GM21529 (cell line): ENCODE data around the gene ABCD2.
"Not testable (repeated sequence)": the region's sequence is repeated elsewhere in the genome, so short reads cannot be mapped to it uniquely, and the experiment has no call there.

Source experiments
- ATAC-seq: cut with Tn5 transposase; IDR thresholded peaks from one replicate; pipeline ENCODE4 v1.9.1; 2021; ENCODE audit not compliant: unreplicated experiment

The ABCD2 gene

DNA sequence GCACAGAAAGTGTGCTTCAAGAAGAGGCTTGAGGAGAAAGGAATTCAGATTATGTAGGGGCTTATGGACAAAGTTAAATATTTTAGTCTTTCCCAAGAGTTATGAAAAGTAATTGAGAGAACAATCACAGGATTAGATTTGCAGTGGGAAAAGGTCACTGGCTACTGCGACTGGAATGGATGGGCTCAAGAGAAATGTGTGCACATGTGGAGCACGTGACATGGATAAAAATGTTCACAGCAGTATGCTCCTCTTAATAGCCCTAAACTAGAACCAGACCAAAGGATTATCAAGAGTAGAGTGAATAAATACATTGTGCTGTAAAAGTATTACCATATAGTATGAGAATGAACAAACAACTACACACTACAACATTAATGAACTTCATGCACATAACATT lies 78.1 kb downstream of the ABCD2 start:
- no peak for ATAC-seq

DNA sequence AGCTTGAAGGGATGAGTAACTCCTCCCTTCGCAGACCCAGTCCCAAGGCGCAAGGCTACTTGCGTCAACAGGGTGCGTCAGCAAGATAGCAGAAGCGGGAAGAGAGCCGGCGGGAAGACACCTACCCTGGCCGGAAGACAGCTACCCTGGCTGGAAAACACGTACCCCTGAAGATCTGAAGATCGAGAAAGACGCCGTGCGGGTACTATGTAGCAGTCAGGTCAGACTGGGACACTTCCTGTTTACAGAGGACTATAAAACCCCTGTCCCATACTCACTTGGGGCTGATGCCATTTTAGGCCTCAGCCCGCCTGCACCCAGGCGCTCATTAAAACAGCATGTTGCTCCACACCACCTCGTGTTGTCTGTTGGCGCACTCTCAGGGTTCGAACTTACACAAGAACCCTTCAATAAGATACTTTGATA lies 80.9 kb downstream of the ABCD2 start:
- no peak for ATAC-seq

DNA sequence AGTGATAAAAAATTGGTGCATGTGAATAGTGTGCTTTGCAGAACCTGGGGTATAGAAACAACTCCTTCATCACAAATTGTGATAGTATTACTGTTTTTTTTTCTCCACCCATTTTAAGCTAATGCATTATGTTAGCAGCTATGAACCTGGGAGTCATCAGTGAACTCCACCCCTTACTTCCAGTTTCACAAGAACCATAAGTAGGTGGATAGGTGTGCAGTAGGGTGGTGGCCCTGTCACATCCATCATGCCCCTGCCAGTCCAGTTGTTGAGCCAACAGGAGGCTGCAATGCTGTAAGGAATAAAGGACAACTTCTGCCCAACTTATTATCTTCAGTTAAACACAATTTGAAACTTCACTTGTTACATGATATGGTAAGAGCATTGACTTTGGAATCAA lies 85.7 kb downstream of the ABCD2 start:
- ATAC-seq = no peak

DNA sequence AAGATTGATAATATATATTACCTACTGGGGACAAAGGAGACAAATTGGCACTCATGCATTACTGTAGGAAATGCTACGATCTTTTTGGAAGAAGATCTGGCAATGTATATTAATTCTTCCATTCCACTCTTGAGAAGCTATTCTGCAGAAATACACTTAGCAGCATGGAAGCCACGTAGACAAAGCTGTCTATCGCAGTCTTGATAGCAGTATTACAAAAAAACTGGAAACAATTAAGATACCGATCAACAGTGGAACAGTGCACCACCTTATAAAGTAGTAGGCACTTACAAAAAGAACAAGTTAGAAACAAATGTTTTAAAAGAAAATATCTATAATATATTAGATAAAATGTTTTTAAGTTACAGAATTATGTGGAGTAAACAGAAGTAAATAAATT lies 87.2 kb downstream of the ABCD2 start:
- no peak for ATAC-seq

DNA sequence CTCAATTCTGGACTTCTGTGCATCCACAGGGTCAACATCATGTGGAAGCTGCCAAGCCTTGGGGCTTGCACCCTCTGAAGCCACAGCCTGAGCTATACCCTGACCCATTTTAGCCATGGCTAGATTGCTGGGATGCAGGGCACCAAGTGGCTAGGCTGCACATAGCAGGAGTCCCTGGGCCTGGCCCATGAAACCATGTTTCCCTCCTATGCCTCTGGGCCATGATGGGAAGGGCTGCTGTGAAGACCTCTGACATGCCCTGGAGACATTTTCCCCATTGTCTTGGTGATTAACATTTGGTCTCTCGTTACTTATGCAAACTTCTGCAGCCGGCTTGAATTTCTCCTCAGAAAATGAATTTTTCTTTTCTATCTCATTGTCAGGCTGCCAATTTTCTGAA lies 92.6 kb downstream of the ABCD2 start:
- ATAC-seq = no peak

DNA sequence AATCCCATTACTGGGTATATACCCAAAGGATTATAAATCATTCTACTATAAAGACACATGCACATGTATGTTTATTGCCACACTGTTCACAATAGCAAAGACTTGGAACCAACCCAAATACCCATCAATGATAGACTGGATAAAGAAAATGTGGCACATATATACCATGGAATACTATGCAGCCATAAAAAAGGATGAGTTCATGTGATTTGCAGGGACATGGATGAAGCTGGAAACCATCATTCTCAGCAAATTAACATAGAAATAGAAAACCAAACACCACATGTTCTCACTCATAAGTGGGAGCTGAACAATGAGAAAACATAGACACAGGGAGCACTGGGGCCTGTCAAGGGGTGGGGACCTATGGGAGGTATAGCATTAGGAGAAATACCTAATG lies 97.4 kb downstream of the ABCD2 start:
- ATAC-seq = not testable (repeated sequence)

DNA sequence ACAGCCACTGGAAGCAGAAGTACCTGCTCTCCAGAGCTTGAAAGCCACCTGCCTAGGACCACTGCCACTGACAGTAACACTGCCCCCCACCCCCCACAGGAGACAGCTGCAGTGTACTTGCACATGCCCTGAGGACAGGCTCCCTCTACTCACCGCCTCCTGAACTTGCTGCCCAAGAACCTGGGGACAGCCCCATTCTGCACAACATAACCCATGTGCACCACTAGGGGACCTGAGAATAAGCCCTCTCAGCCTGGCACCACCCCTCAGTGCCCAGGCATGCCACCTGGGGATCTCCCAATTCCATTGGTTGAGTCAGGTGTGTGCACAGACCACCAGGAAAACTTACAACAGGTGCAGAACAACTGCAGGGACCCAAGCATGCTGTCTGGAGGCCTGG lies 109.6 kb downstream of the ABCD2 start:
- no peak for ATAC-seq

DNA sequence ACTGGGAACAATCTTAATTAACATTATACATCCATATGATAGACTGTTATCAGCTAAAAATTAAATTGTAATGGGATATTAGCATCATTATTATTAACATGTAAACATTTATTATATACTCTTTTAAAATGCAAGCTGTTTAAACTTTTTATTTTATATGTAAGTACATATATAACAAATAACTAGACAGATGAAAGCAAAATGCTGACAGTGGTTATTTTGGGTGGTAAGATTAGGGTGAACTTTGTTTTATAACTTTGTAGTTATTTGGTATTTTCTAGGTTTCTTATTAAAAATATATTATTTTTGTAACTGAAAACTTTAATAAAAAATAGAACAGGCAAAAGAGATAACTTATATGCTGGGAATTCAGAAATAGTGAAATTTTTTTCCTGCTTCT lies 114.0 kb downstream of the ABCD2 start:
- ATAC-seq = no peak

DNA sequence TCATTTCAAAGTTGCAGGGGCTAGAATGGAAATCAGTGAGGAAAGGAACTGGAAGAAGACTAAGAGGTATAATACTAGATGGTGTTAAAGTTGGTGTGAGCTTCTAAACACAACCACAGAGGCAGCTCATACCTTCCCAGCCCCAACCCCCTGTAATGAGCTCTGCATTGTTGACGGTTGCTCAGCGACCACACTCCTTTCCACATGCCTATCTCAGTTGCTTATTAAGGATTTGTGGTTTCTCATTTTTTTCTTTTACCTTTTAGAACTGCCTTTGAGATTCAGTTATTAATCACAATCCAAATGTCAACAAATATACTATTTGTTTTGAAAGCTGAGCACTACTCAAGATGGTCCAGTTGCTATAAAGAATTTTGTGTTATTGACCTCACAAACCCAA lies 114.6 kb downstream of the ABCD2 start:
- ATAC-seq = no peak

DNA sequence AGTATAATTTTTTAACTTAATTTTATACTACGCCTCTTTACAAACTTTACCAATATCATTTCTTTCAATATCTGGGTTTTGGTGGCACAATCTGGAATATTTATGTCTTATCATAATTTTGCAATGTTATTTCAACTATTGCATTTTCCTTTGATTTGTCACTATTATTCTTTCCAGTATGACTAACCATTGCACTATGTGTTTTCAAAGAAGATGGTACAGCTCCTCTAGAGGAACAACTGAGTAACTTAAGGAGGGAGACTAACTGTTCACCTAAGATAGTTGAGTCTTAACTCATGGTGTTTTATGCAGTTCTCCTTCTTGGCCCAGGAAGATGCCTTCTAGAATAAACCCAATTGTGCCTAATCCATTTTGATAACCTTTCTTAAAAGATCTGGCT lies 116.2 kb downstream of the ABCD2 start:
- ATAC-seq = no peak

DNA sequence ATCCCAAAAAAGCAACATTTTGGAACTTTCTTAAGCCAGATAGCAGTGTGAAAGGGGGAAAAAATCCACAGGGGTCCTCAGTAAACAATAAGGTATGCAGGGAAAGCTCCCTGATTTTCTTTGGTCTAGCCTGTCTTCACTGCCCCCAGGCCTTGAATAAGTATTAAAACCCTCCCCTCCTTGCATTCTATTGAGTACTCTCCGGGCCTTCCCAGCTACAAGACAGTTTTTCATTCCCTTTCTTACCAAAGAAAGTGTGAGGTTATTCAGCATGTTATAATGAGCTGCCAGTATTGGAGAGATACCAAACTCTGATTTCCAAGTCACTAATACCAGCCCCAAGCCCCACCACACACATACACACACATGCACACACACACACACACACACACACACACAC lies 116.9 kb downstream of the ABCD2 start:
- no peak for ATAC-seq
